Measurements from ENCODE around the gene FKBP8. TPM values are rescaled to one million over a fixed set of nuclear protein-coding genes. Genes with fewer than 3 reads are reported as not detected.

FKBP8 gene
- total RNA-seq, 1 experiment from 2014 or later: 261 TPM

GRCh38 chr19:18571564-18572344, 28.4 kb upstream of the FKBP8 start, which contains the start of gene UBA52:
UBA52 (plus strand) TSS chr19:18571857; CDS start chr19:18573301, 1,444 bp downstream.
- POLR2A ChIA-PET: interaction anchor here (0.9 to 2.7 kb wide), 6 partner anchors 9 to 50 kb away, joined by 3 to 23 read pairs (median 10); partner anchors contain the start of genes ELL, KXD1 and REX1BD
- Histone ChIP-seq H3K36me3 (ENCODE audit: control insufficient read depth in 1 of 2, insufficient read depth in 2 of 2, low read length in 2 of 2) (peaks cover 36 to 65% of the 10 kb centered on the region in 2 experiments), H3K9me3 (ENCODE audit: control insufficient read depth in 1 of 2, insufficient read depth in 1 of 2, low read depth in 1 of 2, low read length in 2 of 2) (no peaks in the 10 kb centered on the region), H4K20me1 (ENCODE audit: insufficient read depth) (peaks cover 17% of the 10 kb centered on the region; the same call in 1 of the 2 replicates), H3K79me2 (ENCODE audit: insufficient read depth, low read length) (peaks cover 39% of the 10 kb centered on the region), H3K4me2 (ENCODE audit: low read length) (peak within 1 kb of the TSS; percentile 99), H3K9ac (ENCODE audit: low read length) (peak within 1 kb of the TSS; percentile 99), H3K4me1 (ENCODE audit: control insufficient read depth in 1 of 2, insufficient read depth in 2 of 2, low read length in 2 of 2) (peaks cover 12 to 28% of the 10 kb centered on the region in 2 experiments), H3K27me3 (ENCODE audit: insufficient read depth, low read length) (no peaks in the 10 kb centered on the region), H3K9me2 (ENCODE audit: insufficient read depth) (no peaks in the 10 kb centered on the region), H3K27ac (ENCODE audit: low read depth, low read length) (peak within 1 kb of the TSS; percentile 94), H3K4me3 (replicated peaks in 1 of 2; ENCODE audit: low read depth in 1 of 2, low read length in 2 of 2) (peak within 1 kb of the TSS; percentile 100), H2AFZ (ENCODE audit: low read depth, low read length, poor library complexity, severe bottlenecking) (no peak within 1 kb of the TSS)
- no TSS peak for BruUV-seq (replicated peaks)
- RAD21 ChIA-PET (ENCODE audit: low non-redundant PET in 1 of 2, low total read pairs in 2 of 2, uncharacterized antibody in 2 of 2, unreplicated experiment in 2 of 2): interaction anchor here (0.5 to 1.8 kb wide), 5 partner anchors 9 to 131 kb away, joined by 3 to 4 read pairs (median 3); partner anchors contain the start of gene REX1BD (in 1 of the 2)
- CTCF ChIA-PET: interaction anchor here (1.1 to 2.1 kb wide), 6 partner anchors 16 to 102 kb away, joined by 3 to 14 read pairs (median 5); partner anchors contain the start of gene REX1BD
- ATAC-seq (peak; percentile 92), DNase-seq (ENCODE audit: low read depth, low spot score) (peak; percentile 96)
- intact Hi-C loops (cut with micrococcal nuclease): loop anchor here (2.0 to 5.0 kb wide), 2 partner anchors 51 to 104 kb away; no protein-coding TSS in a partner anchor
- TF ChIP-seq REST (IDR thresholded peaks at IDR 0.05; ENCODE audit: low read depth): no peak
- peak; percentile 90 for TF ChIP-seq POLR2A (IDR thresholded peaks at IDR 0.05; ENCODE audit: borderline replicate concordance, extremely low read depth, insufficient read depth, insufficient read length)
- no peak for TF ChIP-seq CTCF (IDR thresholded peaks at IDR 0.05 in 2 of 3, conservative IDR thresholded peaks at IDR 0.05 in 1 of 3; ENCODE audit: borderline replicate concordance in 1 of 3, insufficient read depth in 1 of 3, low read depth in 2 of 3, low read length in 2 of 3)
- TF ChIP-seq MAX (IDR thresholded peaks at IDR 0.05): peak; percentile 100
- no peak for TF ChIP-seq ZBTB33 (IDR thresholded peaks at IDR 0.05; ENCODE audit: extremely low read depth, insufficient replicate concordance, low read length)
- TF ChIP-seq TCF7L2 (IDR thresholded peaks at IDR 0.05; ENCODE audit: borderline replicate concordance, extremely low read depth, insufficient read depth, insufficient read length): peak; percentile 34
- TF ChIP-seq ZNF274 (IDR thresholded peaks at IDR 0.05; ENCODE audit: low read depth, low read length): no peak
- no peak for TF ChIP-seq EZH2 (IDR thresholded peaks at IDR 0.05)
- peak; percentile 93 for TF ChIP-seq POLR2AphosphoS5 (IDR thresholded peaks at IDR 0.05; ENCODE audit: low read depth, low read length)
- no peak; the same call in 1 of the 2 replicates for TF ChIP-seq CEBPB (IDR thresholded peaks at IDR 0.05; ENCODE audit: low read depth)
- TF ChIP-seq SRF (IDR thresholded peaks at IDR 0.05; ENCODE audit: low read depth): peak; percentile 92
- no peak for TF ChIP-seq FOSL1 (IDR thresholded peaks at IDR 0.05; ENCODE audit: low read depth)
- TF ChIP-seq ELF1 (IDR thresholded peaks at IDR 0.05; ENCODE audit: borderline replicate concordance, low read depth): peak; percentile 96; the same call in 1 of the 2 replicates
- peak; percentile 94 for TF ChIP-seq SP1 (IDR thresholded peaks at IDR 0.05; ENCODE audit: low read depth)
- peak; percentile 18; the same call in 1 of the 2 replicates for TF ChIP-seq RAD21 (IDR thresholded peaks at IDR 0.05; ENCODE audit: low read depth)
- TF ChIP-seq ZFX (IDR thresholded peaks at IDR 0.05): peak; percentile 86; the same call in 1 of the 2 replicates
- TF ChIP-seq EGR1 (IDR thresholded peaks at IDR 0.05; ENCODE audit: low read depth): peak; percentile 93
- peak; percentile 81 for TF ChIP-seq CBX3 (IDR thresholded peaks at IDR 0.05; ENCODE audit: low read depth)
